H1 (cell line): ENCODE measurements around the gene GSDMA. TPM values are rescaled to one million over a fixed set of nuclear protein-coding genes. Genes with fewer than 3 reads are reported as not detected.

Experiments
- ASH2L ChIP-seq: fragments of 200-600, 300-600 bp; sonication (generic); IDR thresholded peaks from one replicate; pipeline ENCODE4 v1.7.1; 2017; ENCODE audit warnings: low read length
- EZH2 ChIP-seq: fragments of 200-600 bp; sonication (generic); IDR thresholded peaks from 2 replicates; pipeline ENCODE4 v1.7.1; 2012; ENCODE audit warnings: low read depth, mild to moderate bottlenecking, moderate library complexity, low read length, inconsistent platforms; ENCODE audit not compliant: severe bottlenecking
- KDM1A ChIP-seq: fragments of 200-600, 300-600 bp; sonication (generic); IDR thresholded peaks from 2 replicates; pipeline ENCODE4 v1.7.1; 2016; ENCODE audit warnings: mild to moderate bottlenecking, low read length, borderline replicate concordance
- RBBP5 ChIP-seq: IDR thresholded peaks from 2 replicates; pipeline ENCODE4 v1.7.1; 2012; ENCODE audit warnings: low read depth, mild to moderate bottlenecking, inconsistent platforms, low read length, moderate library complexity, borderline replicate concordance
- TAF1 ChIP-seq: IDR thresholded peaks from 2 replicates; pipeline ENCODE4 v1.6.1; 2011; ENCODE audit warnings: mild to moderate bottlenecking, low read depth, low read length
- polyA plus RNA-seq, 7 experiments: library from polyadenylated mRNA; depleted of rRNA in 3 of 7; stranded (reverse) in 5 of 7; unstranded in 2 of 7; fragments of >200 nt in 5 of 7; fragments of 200-250 nt in 2 of 7; gene quantifications; 1 replicate in 5 of 7; 2 replicates in 1 of 7; 4 replicates in 1 of 7; pipeline versions ENCODE4 v1.2.1 to v1.2.3, GENCODE V29; 2011 to 2013; ENCODE audit warnings: missing spikeins in 2 of 7, mixed read lengths in 2 of 7
- total RNA-seq: library from RNA; stranded (reverse); fragmentation: NEBNext Ultra II Directional; extraction: Animal tissue kit (Norgen Biotek cat#: 25700); gene quantifications from 2 replicates; pipeline ENCODE4 v1.2.1, GENCODE V29; 2021
- TF ChIP-seq, protein P1 (sequence below): fragments of 300-600 bp; sonication (generic); IDR thresholded peaks from 2 replicates; pipeline ENCODE4 v1.7.1; 2012; ENCODE audit warnings: low read length, moderate library complexity, mild to moderate bottlenecking, inconsistent platforms; ENCODE audit not compliant: insufficient replicate concordance

Gene GSDMA
- total and polyA plus RNA-seq, 2 of the 8 experiments (the other 6 are each of a cell fraction or from before 2014, with no cell fraction given) = 0.03 TPM; not detected in 1

- TF ChIP-seq, protein P1, sequence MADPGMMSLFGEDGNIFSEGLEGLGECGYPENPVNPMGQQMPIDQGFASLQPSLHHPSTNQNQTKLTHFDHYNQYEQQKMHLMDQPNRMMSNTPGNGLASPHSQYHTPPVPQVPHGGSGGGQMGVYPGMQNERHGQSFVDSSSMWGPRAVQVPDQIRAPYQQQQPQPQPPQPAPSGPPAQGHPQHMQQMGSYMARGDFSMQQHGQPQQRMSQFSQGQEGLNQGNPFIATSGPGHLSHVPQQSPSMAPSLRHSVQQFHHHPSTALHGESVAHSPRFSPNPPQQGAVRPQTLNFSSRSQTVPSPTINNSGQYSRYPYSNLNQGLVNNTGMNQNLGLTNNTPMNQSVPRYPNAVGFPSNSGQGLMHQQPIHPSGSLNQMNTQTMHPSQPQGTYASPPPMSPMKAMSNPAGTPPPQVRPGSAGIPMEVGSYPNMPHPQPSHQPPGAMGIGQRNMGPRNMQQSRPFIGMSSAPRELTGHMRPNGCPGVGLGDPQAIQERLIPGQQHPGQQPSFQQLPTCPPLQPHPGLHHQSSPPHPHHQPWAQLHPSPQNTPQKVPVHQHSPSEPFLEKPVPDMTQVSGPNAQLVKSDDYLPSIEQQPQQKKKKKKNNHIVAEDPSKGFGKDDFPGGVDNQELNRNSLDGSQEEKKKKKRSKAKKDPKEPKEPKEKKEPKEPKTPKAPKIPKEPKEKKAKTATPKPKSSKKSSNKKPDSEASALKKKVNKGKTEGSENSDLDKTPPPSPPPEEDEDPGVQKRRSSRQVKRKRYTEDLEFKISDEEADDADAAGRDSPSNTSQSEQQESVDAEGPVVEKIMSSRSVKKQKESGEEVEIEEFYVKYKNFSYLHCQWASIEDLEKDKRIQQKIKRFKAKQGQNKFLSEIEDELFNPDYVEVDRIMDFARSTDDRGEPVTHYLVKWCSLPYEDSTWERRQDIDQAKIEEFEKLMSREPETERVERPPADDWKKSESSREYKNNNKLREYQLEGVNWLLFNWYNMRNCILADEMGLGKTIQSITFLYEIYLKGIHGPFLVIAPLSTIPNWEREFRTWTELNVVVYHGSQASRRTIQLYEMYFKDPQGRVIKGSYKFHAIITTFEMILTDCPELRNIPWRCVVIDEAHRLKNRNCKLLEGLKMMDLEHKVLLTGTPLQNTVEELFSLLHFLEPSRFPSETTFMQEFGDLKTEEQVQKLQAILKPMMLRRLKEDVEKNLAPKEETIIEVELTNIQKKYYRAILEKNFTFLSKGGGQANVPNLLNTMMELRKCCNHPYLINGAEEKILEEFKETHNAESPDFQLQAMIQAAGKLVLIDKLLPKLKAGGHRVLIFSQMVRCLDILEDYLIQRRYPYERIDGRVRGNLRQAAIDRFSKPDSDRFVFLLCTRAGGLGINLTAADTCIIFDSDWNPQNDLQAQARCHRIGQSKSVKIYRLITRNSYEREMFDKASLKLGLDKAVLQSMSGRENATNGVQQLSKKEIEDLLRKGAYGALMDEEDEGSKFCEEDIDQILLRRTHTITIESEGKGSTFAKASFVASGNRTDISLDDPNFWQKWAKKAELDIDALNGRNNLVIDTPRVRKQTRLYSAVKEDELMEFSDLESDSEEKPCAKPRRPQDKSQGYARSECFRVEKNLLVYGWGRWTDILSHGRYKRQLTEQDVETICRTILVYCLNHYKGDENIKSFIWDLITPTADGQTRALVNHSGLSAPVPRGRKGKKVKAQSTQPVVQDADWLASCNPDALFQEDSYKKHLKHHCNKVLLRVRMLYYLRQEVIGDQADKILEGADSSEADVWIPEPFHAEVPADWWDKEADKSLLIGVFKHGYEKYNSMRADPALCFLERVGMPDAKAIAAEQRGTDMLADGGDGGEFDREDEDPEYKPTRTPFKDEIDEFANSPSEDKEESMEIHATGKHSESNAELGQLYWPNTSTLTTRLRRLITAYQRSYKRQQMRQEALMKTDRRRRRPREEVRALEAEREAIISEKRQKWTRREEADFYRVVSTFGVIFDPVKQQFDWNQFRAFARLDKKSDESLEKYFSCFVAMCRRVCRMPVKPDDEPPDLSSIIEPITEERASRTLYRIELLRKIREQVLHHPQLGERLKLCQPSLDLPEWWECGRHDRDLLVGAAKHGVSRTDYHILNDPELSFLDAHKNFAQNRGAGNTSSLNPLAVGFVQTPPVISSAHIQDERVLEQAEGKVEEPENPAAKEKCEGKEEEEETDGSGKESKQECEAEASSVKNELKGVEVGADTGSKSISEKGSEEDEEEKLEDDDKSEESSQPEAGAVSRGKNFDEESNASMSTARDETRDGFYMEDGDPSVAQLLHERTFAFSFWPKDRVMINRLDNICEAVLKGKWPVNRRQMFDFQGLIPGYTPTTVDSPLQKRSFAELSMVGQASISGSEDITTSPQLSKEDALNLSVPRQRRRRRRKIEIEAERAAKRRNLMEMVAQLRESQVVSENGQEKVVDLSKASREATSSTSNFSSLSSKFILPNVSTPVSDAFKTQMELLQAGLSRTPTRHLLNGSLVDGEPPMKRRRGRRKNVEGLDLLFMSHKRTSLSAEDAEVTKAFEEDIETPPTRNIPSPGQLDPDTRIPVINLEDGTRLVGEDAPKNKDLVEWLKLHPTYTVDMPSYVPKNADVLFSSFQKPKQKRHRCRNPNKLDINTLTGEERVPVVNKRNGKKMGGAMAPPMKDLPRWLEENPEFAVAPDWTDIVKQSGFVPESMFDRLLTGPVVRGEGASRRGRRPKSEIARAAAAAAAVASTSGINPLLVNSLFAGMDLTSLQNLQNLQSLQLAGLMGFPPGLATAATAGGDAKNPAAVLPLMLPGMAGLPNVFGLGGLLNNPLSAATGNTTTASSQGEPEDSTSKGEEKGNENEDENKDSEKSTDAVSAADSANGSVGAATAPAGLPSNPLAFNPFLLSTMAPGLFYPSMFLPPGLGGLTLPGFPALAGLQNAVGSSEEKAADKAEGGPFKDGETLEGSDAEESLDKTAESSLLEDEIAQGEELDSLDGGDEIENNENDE = no peak
- TF ChIP-seq EZH2 (no peak), KDM1A (peak; percentile 47; the same call in 1 of the 2 replicates), RBBP5 (0 out of 2 replicates have a peak, but pooled peaks have one; percentile 57), TAF1 (peak; percentile 54; the same call in 1 of the 2 replicates), ASH2L (peak; percentile 20)
Measured at GRCh38 chr17:40018211-40019121, 55.7 kb downstream of the GSDMA start (continued).
